Smooth muscle cell (in vitro differentiated cells): ENCODE data around the gene ADAMTS2. TPM values are rescaled to one million over a fixed set of nuclear protein-coding genes. Genes with fewer than 3 reads are reported as not detected.

Experiments
- DNase-seq: peaks from one replicate; lab custom pipeline; 2025; ENCODE audit not compliant: unreplicated experiment; lab: John Stamatoyannopoulos, UW
- H2AFZ ChIP-seq: fragments of 200-600 bp; sonication (generic); 2 replicates; pipeline ENCODE4 v1.6.0; 2016; ENCODE audit warnings: antibody characterized with exemption, low read depth, mild to moderate bottlenecking
- H3F3A ChIP-seq: fragments of 200-600 bp; sonication (generic); 2 replicates; pipeline ENCODE4 v1.6.0; 2017; ENCODE audit warnings: antibody characterized with exemption, low read depth
- H3K27ac ChIP-seq: fragments of 200-600 bp; sonication (generic); 2 replicates; pipeline ENCODE4 v1.5.1; 2016; ENCODE audit warnings: low read depth, mild to moderate bottlenecking
- H3K27me3 ChIP-seq: fragments of 200-600 bp; sonication (generic); 2 replicates; pipeline ENCODE4 v1.6.1; 2016; ENCODE audit warnings: low read depth, mild to moderate bottlenecking
- H3K36me3 ChIP-seq: fragments of 200-600 bp; sonication (generic); 2 replicates; pipeline ENCODE4 v1.5.1; 2016; ENCODE audit warnings: low read depth
- H3K4me1 ChIP-seq: fragments of 200-600 bp; sonication (generic); 2 replicates; pipeline ENCODE4 v1.5.1; 2016; ENCODE audit warnings: low read depth
- H3K4me2 ChIP-seq: fragments of 200-600 bp; sonication (generic); 2 replicates; pipeline ENCODE4 v1.6.0; 2016; ENCODE audit warnings: mild to moderate bottlenecking
- H3K4me3 ChIP-seq: fragments of 200-600 bp; sonication (generic); 2 replicates; pipeline ENCODE4 v1.5.1; 2016; ENCODE audit warnings: mild to moderate bottlenecking
- H3K79me2 ChIP-seq: fragments of 200-600 bp; sonication (generic); 2 replicates; pipeline ENCODE4 v1.6.0; 2016; ENCODE audit warnings: low read depth, mild to moderate bottlenecking
- H3K9ac ChIP-seq: fragments of 200-600 bp; sonication (generic); 2 replicates; pipeline ENCODE4 v1.6.0; 2016; ENCODE audit warnings: low read depth
- H3K9me3 ChIP-seq: fragments of 200-600 bp; sonication (generic); replicated peaks from 2 replicates; pipeline ENCODE4 v1.5.1; 2016; ENCODE audit warnings: low read depth
- H4K20me1 ChIP-seq: fragments of 200-600 bp; sonication (generic); 2 replicates; pipeline ENCODE4 v1.6.0; 2016; ENCODE audit warnings: low read depth
- WGBS: methylation state at CpG from one replicate; pipeline ENCODE4 v1.1.7; 2016; ENCODE audit warnings: low lambda C conversion rate; 5-methylcytosine and 5-hydroxymethylcytosine counted together
- polyA plus RNA-seq: library from polyadenylated mRNA; unstranded; fragments of >200 nt; fragmentation: Nextera tagmentation; extraction: Ambion mirVana; gene quantifications from 2 replicates; pipeline ENCODE4 v1.2.1, GENCODE V29; 2016
- total RNA-seq: library from RNA; depleted of rRNA; stranded (reverse); fragments of >200 nt; gene quantifications from 2 replicates; pipeline ENCODE4 v1.2.3, GENCODE V29; 2014
- TF ChIP-seq, protein P1 (sequence below): fragments of 200-600 bp; sonication (generic); IDR thresholded peaks from 2 replicates; pipeline ENCODE4 v1.5.1; 2017; ENCODE audit warnings: borderline replicate concordance, mild to moderate bottlenecking, antibody characterized with exemption; ENCODE audit not compliant: insufficient read depth, poor library complexity, severe bottlenecking

The ADAMTS2 gene
- total and polyA plus RNA-seq, 2 experiments from 2014 or later: 22.8 to 37.5 TPM

DNA sequence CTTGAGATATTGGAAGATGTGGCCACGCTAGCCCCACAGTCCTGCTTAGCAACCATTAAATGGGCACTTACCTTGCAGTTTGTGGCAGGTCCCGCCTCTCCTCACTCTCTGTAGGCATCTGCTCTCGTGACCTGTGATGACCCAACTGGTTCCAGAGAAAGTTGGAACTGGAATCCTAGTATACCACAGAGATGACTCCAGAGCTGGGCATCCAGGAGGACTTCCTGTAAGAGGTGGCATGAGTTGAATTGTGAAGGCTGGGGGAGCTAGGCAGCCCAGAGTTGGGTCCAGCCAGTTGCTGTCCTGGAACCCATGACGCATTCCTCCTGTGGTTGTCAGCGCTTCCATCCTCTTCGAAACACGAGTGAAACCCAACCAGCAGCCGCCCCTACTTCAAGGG, 1.6 kb upstream of the ADAMTS2 start:
- Histone ChIP-seq H4K20me1 (peaks cover 20% of the 10 kb centered on the region), H3K4me2 (no peak overlapping the region), H3K36me3 (no peaks in the 10 kb centered on the region), H3K27ac (no peak overlapping the region), H3K4me1 (peaks cover 12% of the 10 kb centered on the region), H3K27me3 (peaks cover 19% of the 10 kb centered on the region), H3K79me2 (no peaks in the 10 kb centered on the region), H2AFZ (no peak overlapping the region), H3K4me3 (no peak overlapping the region), H3K9me3 (no peaks in the 10 kb centered on the region), H3F3A (no peaks in the 10 kb centered on the region), H3K9ac (no peak overlapping the region)
- DNase-seq: no peak
- TF ChIP-seq, protein P1, sequence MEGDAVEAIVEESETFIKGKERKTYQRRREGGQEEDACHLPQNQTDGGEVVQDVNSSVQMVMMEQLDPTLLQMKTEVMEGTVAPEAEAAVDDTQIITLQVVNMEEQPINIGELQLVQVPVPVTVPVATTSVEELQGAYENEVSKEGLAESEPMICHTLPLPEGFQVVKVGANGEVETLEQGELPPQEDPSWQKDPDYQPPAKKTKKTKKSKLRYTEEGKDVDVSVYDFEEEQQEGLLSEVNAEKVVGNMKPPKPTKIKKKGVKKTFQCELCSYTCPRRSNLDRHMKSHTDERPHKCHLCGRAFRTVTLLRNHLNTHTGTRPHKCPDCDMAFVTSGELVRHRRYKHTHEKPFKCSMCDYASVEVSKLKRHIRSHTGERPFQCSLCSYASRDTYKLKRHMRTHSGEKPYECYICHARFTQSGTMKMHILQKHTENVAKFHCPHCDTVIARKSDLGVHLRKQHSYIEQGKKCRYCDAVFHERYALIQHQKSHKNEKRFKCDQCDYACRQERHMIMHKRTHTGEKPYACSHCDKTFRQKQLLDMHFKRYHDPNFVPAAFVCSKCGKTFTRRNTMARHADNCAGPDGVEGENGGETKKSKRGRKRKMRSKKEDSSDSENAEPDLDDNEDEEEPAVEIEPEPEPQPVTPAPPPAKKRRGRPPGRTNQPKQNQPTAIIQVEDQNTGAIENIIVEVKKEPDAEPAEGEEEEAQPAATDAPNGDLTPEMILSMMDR: no peak
- WGBS: 95% methylated on average over 8 of the region's 8 CpGs

- H3K4me1 ChIP-seq: peaks cover 12% of the 10 kb centered on the region
- no peak overlapping the region for H3K9ac ChIP-seq
- H3K4me3 ChIP-seq: no peak overlapping the region
- H3F3A ChIP-seq: no peaks in the 10 kb centered on the region
- peaks cover 23% of the 10 kb centered on the region for H4K20me1 ChIP-seq
- no peak overlapping the region for H3K4me2 ChIP-seq
- H3K79me2 ChIP-seq: no peaks in the 10 kb centered on the region
- WGBS: 70% methylated on average over 7 of the region's 7 CpGs
- H3K27me3 ChIP-seq: peaks cover 19% of the 10 kb centered on the region
- H3K9me3 ChIP-seq: no peaks in the 10 kb centered on the region
- DNase-seq: no peak
- no peaks in the 10 kb centered on the region for H3K36me3 ChIP-seq
- H3K27ac ChIP-seq: no peak overlapping the region
- H2AFZ ChIP-seq: no peak overlapping the region
- TF ChIP-seq, protein P1: no peak
These were observed 1.1 kb upstream of the ADAMTS2 start for GRCh38 chr5:179346401-179346800.

DNA sequence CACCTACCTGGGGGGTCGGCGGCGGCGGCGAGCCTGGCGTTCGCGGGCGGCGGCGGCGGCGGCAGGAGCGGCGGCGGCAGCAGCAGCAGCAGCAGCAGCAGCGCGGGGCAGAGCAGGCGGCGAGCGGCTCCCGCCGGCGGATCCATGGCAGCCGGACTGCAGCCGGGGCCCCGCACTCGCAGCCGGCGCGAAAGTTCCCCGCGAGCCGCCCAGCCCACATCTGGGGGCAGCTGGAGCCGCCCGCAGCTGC, 153 bp downstream of the ADAMTS2 start:
- H3K4me2 ChIP-seq: peak overlapping the region; percentile 93
- DNase-seq: no peak
- no peak overlapping the region for H2AFZ ChIP-seq

More for the DNA sequence above, 153 bp downstream of the ADAMTS2 start:
- Histone ChIP-seq H3K36me3 (no peaks in the 10 kb centered on the region), H3K4me1 (peaks cover 12% of the 10 kb centered on the region), H3K4me3 (peak overlapping the region; percentile 82), H3K79me2 (no peaks in the 10 kb centered on the region), H3F3A (no peaks in the 10 kb centered on the region), H4K20me1 (peaks cover 33% of the 10 kb centered on the region), H3K27ac (no peak overlapping the region), H3K27me3 (peaks cover 19% of the 10 kb centered on the region), H3K9ac (no peak overlapping the region), H3K9me3 (no peaks in the 10 kb centered on the region)
- TF ChIP-seq, protein P1: no peak
- 0% methylated on average over 19 of the region's 36 CpGs for WGBS
